Measurements from ENCODE around the gene KDM7A. TPM values are rescaled to one million over a fixed set of nuclear protein-coding genes. Genes with fewer than 3 reads are reported as not detected.

KDM7A gene
- total and polyA plus RNA-seq, 2 donors from 2014 or later, result 2.2 to 14.2 TPM

DNA sequence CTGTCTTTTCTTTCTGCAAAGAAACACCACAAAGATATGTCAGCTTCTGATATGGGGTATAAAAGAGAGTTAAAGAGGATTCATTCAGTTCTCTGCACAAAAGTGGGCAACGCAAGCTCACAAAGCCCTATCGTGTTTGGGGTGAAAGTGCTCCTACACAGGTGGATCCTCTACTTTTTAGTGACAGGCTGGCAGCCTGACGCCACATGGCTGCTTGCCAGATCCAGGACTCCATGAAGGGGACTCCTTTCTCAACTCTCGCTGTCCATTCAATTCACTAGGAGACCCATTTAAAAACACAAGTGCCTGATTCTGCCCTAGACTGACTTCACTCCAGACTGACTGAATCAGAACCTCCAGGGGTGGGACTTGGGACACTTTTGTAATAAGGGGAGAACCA lies 122.0 kb downstream of the KDM7A start:
- no peak overlapping the region for H3K27ac ChIP-seq (ENCODE audit: low read depth in 2 of 2, low read length in 2 of 2)
- H3K4me3 ChIP-seq (ENCODE audit: low read length in 3 of 3), result no peak overlapping the region
- no peak for FAIRE-seq
- H3K4me1 ChIP-seq (ENCODE audit: control insufficient read depth in 2 of 3, insufficient read depth in 2 of 3, low read depth in 1 of 3, low read length in 3 of 3), result peaks cover 0 to 4% (median 0%) of the 10 kb centered on the region in 3 donors
- intact Hi-C loops (cut with DNase I), result no loop called here
- DNase-seq, result no peak
- TF ChIP-seq, protein P1, sequence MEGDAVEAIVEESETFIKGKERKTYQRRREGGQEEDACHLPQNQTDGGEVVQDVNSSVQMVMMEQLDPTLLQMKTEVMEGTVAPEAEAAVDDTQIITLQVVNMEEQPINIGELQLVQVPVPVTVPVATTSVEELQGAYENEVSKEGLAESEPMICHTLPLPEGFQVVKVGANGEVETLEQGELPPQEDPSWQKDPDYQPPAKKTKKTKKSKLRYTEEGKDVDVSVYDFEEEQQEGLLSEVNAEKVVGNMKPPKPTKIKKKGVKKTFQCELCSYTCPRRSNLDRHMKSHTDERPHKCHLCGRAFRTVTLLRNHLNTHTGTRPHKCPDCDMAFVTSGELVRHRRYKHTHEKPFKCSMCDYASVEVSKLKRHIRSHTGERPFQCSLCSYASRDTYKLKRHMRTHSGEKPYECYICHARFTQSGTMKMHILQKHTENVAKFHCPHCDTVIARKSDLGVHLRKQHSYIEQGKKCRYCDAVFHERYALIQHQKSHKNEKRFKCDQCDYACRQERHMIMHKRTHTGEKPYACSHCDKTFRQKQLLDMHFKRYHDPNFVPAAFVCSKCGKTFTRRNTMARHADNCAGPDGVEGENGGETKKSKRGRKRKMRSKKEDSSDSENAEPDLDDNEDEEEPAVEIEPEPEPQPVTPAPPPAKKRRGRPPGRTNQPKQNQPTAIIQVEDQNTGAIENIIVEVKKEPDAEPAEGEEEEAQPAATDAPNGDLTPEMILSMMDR (IDR thresholded peaks at IDR 0.05; ENCODE audit: borderline replicate concordance, extremely low read depth, insufficient read depth), result no peak
- H3K9me3 ChIP-seq (ENCODE audit: control insufficient read depth in 2 of 3, insufficient read depth in 1 of 3, low read length in 3 of 3), result no peaks in the 10 kb centered on the region
- no peak overlapping the region for H3K9ac ChIP-seq (ENCODE audit: low read length in 3 of 3)
- H3K36me3 ChIP-seq (ENCODE audit: control insufficient read depth in 2 of 3, insufficient read depth in 3 of 3, low read length in 3 of 3), result peaks cover 0 to 4% (median 0%) of the 10 kb centered on the region in 3 donors
- no peaks in the 10 kb centered on the region for H3K27me3 ChIP-seq (ENCODE audit: control insufficient read depth, insufficient read depth, low read length)

DNA sequence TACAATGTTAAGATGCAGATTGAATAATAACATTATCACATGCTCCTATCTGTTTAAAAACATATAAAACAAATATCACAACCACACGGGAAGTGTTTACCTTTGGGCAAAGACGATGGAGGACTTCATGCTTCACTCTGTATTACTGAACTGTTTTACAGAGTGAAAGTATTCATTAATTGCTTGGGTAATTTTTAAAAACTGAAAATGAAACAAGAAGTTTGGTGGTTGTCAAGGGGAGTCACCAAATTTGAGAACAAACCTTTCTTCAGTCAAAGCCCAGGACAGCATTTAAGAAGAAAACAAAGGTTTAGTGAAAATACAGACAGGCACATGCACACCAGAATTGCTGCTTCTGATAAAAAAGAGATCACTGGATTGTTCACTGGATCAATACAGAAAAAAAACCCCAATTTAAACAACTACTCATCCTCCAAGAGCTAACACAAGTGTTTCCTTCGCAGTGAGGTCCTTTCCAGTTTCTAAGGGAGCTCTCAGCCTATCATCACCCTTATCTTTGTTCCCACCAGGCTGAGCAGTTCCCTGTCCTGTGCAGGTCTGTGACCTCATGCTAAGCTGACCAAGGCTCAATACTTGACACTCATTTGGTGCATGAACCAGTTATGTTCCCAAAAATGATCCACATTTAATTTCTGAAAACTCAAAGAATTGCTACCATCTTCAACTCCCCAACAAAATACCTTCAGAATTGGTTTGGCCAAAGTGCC lies 122.8 kb downstream of the KDM7A start:
- H3K36me3 ChIP-seq (ENCODE audit: control insufficient read depth in 2 of 3, insufficient read depth in 3 of 3, low read length in 3 of 3), result peaks cover 0 to 6% (median 0%) of the 10 kb centered on the region in 3 donors
- H3K9ac ChIP-seq (ENCODE audit: low read length in 3 of 3), result no peak overlapping the region
- no peaks in the 10 kb centered on the region for H3K9me3 ChIP-seq (ENCODE audit: control insufficient read depth in 2 of 3, insufficient read depth in 1 of 3, low read length in 3 of 3)
- DNase-seq (no peak), FAIRE-seq (no peak)
- H3K4me1 ChIP-seq (ENCODE audit: control insufficient read depth in 2 of 3, insufficient read depth in 2 of 3, low read depth in 1 of 3, low read length in 3 of 3), result no peaks in the 10 kb centered on the region
- intact Hi-C loops (cut with DNase I), result no loop called here
- H3K27ac ChIP-seq (ENCODE audit: low read depth in 2 of 2, low read length in 2 of 2), result no peak overlapping the region
- TF ChIP-seq, protein P1 (IDR thresholded peaks at IDR 0.05; ENCODE audit: borderline replicate concordance, extremely low read depth, insufficient read depth), result no peak
- H3K27me3 ChIP-seq (ENCODE audit: control insufficient read depth, insufficient read depth, low read length), result no peaks in the 10 kb centered on the region
- H3K4me3 ChIP-seq (ENCODE audit: low read length in 3 of 3), result no peak overlapping the region

DNA sequence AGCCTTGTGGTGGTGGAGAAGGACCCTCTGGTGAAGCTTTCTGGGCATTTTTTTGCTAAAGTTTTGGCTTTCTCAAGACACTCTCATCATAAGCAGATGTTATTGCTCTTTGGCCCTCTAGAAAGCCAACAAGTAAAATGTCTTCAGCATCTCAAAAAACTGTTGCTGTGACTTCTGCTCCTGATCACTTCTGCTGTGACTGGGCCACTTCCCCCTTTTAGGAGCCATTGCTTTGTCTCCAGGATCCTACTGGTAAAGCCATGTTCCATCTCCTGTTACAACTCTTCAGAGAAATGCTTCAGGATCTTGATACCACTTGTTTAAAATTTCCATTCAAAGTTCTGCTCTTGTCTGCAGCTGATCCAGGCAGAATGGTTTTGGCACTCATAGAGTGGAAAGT lies 125.0 kb downstream of the KDM7A start:
- FAIRE-seq, result no peak

More for the DNA sequence above, 125.0 kb downstream of the KDM7A start:
- Histone ChIP-seq H3K27ac (ENCODE audit: low read depth in 2 of 2, low read length in 2 of 2) (no peak overlapping the region), H3K27me3 (ENCODE audit: control insufficient read depth, insufficient read depth, low read length) (no peaks in the 10 kb centered on the region), H3K4me3 (ENCODE audit: low read length in 3 of 3) (no peak overlapping the region), H3K36me3 (ENCODE audit: control insufficient read depth in 2 of 3, insufficient read depth in 3 of 3, low read length in 3 of 3) (peaks cover 0 to 2% (median 0%) of the 10 kb centered on the region in 3 donors), H3K9me3 (ENCODE audit: control insufficient read depth in 2 of 3, insufficient read depth in 1 of 3, low read length in 3 of 3) (no peaks in the 10 kb centered on the region), H3K9ac (ENCODE audit: low read length in 3 of 3) (no peak overlapping the region), H3K4me1 (ENCODE audit: control insufficient read depth in 2 of 3, insufficient read depth in 2 of 3, low read depth in 1 of 3, low read length in 3 of 3) (no peaks in the 10 kb centered on the region)
- TF ChIP-seq, protein P1 (IDR thresholded peaks at IDR 0.05; ENCODE audit: borderline replicate concordance, extremely low read depth, insufficient read depth), result no peak
- no peak for DNase-seq
- intact Hi-C loops (cut with DNase I), result no loop called here

Data from kidney (tissue), 14 donors.